ENCODE results near the gene GAS5. TPM values are rescaled to one million over a fixed set of nuclear protein-coding genes. Genes with fewer than 3 reads are reported as not detected.

GAS5 gene
- total RNA-seq (916 TPM), polyA plus RNA-seq (ENCODE audit: insufficient read depth in 1 of 8, insufficient read length in 8 of 8, low replicate concordance in 1 of 8) (100 to 1,000 TPM; 580 to 917 (median 685) TPM)
- long read RNA-seq, donor 1, transcript GAS5-218 (11 exons, 565 nt), result minor isoform, 26 of 179 reads
- long read RNA-seq, donor 1, transcript GAS5-221 (12 exons, 632 nt), result major isoform, 48 of 179 reads
- long read RNA-seq, donor 1, partial matches to known transcripts, result 37 of 179 reads
- long read RNA-seq, donor 1, other reads (novel, unspliced or antisense), result 57 of 179 reads
- long read RNA-seq, donor 2, transcript GAS5-221 (12 exons, 632 nt), result major isoform, 12 of 34 reads
- long read RNA-seq, donor 2, partial matches to known transcripts, result 7 of 34 reads
- long read RNA-seq, donor 2, other reads (novel, unspliced or antisense), result 9 of 34 reads
- long read RNA-seq, donor 3, transcript GAS5-218 (11 exons, 565 nt), result minor isoform, 46 of 282 reads
- long read RNA-seq, donor 3, transcript GAS5-221 (12 exons, 632 nt), result major isoform, 63 of 282 reads
- long read RNA-seq, donor 3, partial matches to known transcripts, result 72 of 282 reads
- long read RNA-seq, donor 3, other reads (novel, unspliced or antisense), result 85 of 282 reads
- long read RNA-seq, donor 4, transcript GAS5-221 (12 exons, 632 nt), result major isoform, 69 of 226 reads
- long read RNA-seq, donor 4, transcript GAS5-218 (11 exons, 565 nt), result minor isoform, 21 of 226 reads
- long read RNA-seq, donor 4, partial matches to known transcripts, result 17 of 226 reads
- long read RNA-seq, donor 4, other reads (novel, unspliced or antisense), result 109 of 226 reads
- long read RNA-seq, donor 5, transcript GAS5-204 (3 exons, 1,060 nt), result minor isoform, 7 of 1,261 reads
- long read RNA-seq, donor 5, transcript GAS5-206 (10 exons, 745 nt), result minor isoform, 12 of 1,261 reads
- long read RNA-seq, donor 5, transcript GAS5-218 (11 exons, 565 nt), result major isoform, 309 of 1,261 reads
- long read RNA-seq, donor 5, transcript GAS5-221 (12 exons, 632 nt), result minor isoform, 163 of 1,261 reads
- long read RNA-seq, donor 5, partial matches to known transcripts, result 264 of 1,261 reads
- long read RNA-seq, donor 5, other reads (novel, unspliced or antisense), result 482 of 1,261 reads
- long read RNA-seq, donor 6, transcript GAS5-221 (12 exons, 632 nt), result major isoform, 233 of 1,025 reads
- long read RNA-seq, donor 6, transcript GAS5-226 (8 exons, 632 nt), result minor isoform, 6 of 1,025 reads
- long read RNA-seq, donor 6, transcript GAS5-206 (10 exons, 745 nt), result minor isoform, 6 of 1,025 reads
- long read RNA-seq, donor 6, transcript GAS5-218 (11 exons, 565 nt), result minor isoform, 122 of 1,025 reads
- long read RNA-seq, donor 6, partial matches to known transcripts, result 211 of 1,025 reads
- long read RNA-seq, donor 6, other reads (novel, unspliced or antisense), result 418 of 1,025 reads
- long read RNA-seq, donor 7, transcript GAS5-226 (8 exons, 632 nt), result minor isoform, 5 of 633 reads
- long read RNA-seq, donor 7, transcript GAS5-221 (12 exons, 632 nt), result major isoform, 153 of 633 reads
- long read RNA-seq, donor 7, transcript GAS5-218 (11 exons, 565 nt), result minor isoform, 79 of 633 reads
- long read RNA-seq, donor 7, transcript GAS5-206 (10 exons, 745 nt), result minor isoform, 5 of 633 reads
- long read RNA-seq, donor 7, partial matches to known transcripts, result 108 of 633 reads
- long read RNA-seq, donor 7, other reads (novel, unspliced or antisense), result 264 of 633 reads
- long read RNA-seq, donor 8, transcript GAS5-218 (11 exons, 565 nt), result minor isoform, 31 of 372 reads
- long read RNA-seq, donor 8, transcript GAS5-221 (12 exons, 632 nt), result major isoform, 126 of 372 reads
- long read RNA-seq, donor 8, partial matches to known transcripts, result 56 of 372 reads
- long read RNA-seq, donor 8, other reads (novel, unspliced or antisense), result 149 of 372 reads
- long read RNA-seq, donor 9, transcript GAS5-211 (7 exons, 959 nt), result minor isoform, 5 of 396 reads
- long read RNA-seq, donor 9, transcript GAS5-221 (12 exons, 632 nt), result major isoform, 94 of 396 reads
- long read RNA-seq, donor 9, transcript GAS5-218 (11 exons, 565 nt), result minor isoform, 58 of 396 reads
- long read RNA-seq, donor 9, partial matches to known transcripts, result 91 of 396 reads
- long read RNA-seq, donor 9, other reads (novel, unspliced or antisense), result 133 of 396 reads
- long read RNA-seq, donor 10, transcript GAS5-218 (11 exons, 565 nt), result minor isoform, 60 of 577 reads
- long read RNA-seq, donor 10, transcript GAS5-221 (12 exons, 632 nt), result major isoform, 157 of 577 reads
- long read RNA-seq, donor 10, transcript GAS5-207 (3 exons, 643 nt), result minor isoform, 6 of 577 reads
- long read RNA-seq, donor 10, transcript GAS5-215 (6 exons, 1,114 nt), result minor isoform, 5 of 577 reads
- long read RNA-seq, donor 10, partial matches to known transcripts, result 106 of 577 reads
- long read RNA-seq, donor 10, other reads (novel, unspliced or antisense), result 228 of 577 reads
- long read RNA-seq, donor 11, transcript GAS5-218 (11 exons, 565 nt), result minor isoform, 63 of 440 reads
- long read RNA-seq, donor 11, transcript GAS5-221 (12 exons, 632 nt), result major isoform, 110 of 440 reads
- long read RNA-seq, donor 11, partial matches to known transcripts, result 90 of 440 reads
- long read RNA-seq, donor 11, other reads (novel, unspliced or antisense), result 161 of 440 reads

DNA sequence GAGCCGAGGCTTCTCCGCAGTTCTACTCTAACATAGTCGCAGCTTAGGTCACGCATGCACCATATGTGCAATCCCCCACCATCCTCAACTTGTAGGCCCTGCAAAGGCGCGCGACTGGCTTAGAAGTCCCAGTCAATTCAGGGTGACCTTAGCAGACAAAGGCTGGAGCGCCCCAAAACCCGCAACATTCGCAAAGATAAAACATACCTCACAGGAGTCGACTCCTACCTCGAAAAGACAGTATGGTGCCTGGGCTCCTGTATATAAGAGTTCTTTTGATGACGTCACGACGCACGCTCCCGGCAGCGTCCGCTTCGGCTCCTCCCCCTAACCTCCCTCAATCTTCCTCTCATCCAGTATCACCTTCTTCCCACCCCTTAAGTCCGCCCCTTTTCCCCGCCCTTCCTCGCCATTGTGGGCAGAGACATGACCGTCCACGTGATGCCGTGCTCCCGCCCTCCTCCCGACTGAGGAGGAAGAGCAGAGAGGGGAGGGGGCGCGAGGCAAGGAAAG lies at the start of gene GAS5:
TSS of gene GAS5 (minus strand) at position 237 of the 513 bp plus-strand sequence.
- 0% methylated on average over 14 of the region's 30 CpGs for WGBS (ENCODE audit: insufficient coverage)
- Histone ChIP-seq H3K27me3 (ENCODE audit: control insufficient read depth, insufficient read depth, low read length) (no peaks in the 10 kb centered on the region), H3K36me3 (ENCODE audit: control insufficient read depth, insufficient read depth, low read length) (peaks cover 45% of the 10 kb centered on the region), H3K27ac (ENCODE audit: low read length) (peak within 1 kb of the TSS; percentile 97), H3K4me1 (ENCODE audit: control insufficient read depth, insufficient read depth, low read length) (peaks cover 15% of the 10 kb centered on the region), H3K4me3 (ENCODE audit: low read length) (peak within 1 kb of the TSS; percentile 84), H3K9me3 (replicated peaks; ENCODE audit: control insufficient read depth, low read depth, low read length) (no peaks in the 10 kb centered on the region)
- peak; percentile 100 for DNase-seq

DNA sequence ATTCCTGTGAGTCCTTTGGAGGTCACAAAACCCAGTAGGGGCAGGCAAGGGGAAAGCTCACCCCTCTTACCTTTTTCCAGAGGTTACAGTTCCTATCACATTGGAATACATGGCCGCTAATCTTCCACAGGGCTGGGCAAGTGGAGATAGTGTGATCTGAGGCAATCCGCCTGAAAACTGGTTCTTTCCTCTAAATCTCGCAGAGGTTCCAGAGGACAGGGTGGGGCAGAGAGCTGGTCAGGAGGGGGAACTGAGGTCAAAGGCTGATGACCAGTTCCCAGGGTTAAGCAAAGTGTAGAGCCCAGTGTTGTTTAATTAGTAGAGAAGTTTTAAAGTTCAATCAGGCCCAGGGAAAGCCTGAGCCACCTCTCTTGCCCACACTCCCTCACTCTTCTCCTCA lies 49.4 kb upstream of the GAS5 start, which contains the start of gene SERPINC1:
TSS of gene SERPINC1 (minus strand) at position 179 of the 400 bp plus-strand sequence. CDS start at position 111, 68 bp downstream.
- H3K9me3 ChIP-seq (replicated peaks; ENCODE audit: control insufficient read depth, low read depth, low read length), result no peaks in the 10 kb centered on the region
- DNase-seq, result no peak
- H3K27ac ChIP-seq (ENCODE audit: low read length), result no peak within 1 kb of the TSS
- H3K27me3 ChIP-seq (ENCODE audit: control insufficient read depth, insufficient read depth, low read length), result no peaks in the 10 kb centered on the region
- no peaks in the 10 kb centered on the region for H3K4me1 ChIP-seq (ENCODE audit: control insufficient read depth, insufficient read depth, low read length)
- 100% methylated on average over 2 of the region's 3 CpGs for WGBS (ENCODE audit: insufficient coverage)
- H3K4me3 ChIP-seq (ENCODE audit: low read length), result no peak within 1 kb of the TSS
- H3K36me3 ChIP-seq (ENCODE audit: control insufficient read depth, insufficient read depth, low read length), result no peaks in the 10 kb centered on the region

DNA sequence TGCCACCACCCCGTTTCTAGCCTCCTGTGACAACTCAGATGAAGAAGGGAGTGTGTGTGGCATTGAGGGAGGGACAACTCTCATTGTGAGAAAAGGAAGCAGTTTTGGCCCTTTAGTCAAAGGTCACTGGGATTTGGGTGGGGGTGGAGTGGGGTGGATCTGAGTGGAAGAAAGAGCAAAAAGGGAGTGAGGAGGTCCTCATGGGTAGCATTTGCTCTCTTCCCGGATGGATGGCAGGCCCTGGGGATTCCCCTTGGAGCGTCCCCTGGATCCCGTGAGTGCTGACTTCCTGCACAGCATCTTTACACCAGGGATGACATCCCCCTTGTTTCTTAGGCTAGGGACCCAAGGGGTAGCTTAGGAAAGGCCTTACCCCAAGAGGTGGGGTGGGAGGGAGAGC lies 48.9 kb upstream of the GAS5 start:
- WGBS (ENCODE audit: insufficient coverage), result 62% methylated on average over 3 of the region's 4 CpGs
- Histone ChIP-seq H3K9me3 (replicated peaks; ENCODE audit: control insufficient read depth, low read depth, low read length) (no peaks in the 10 kb centered on the region), H3K4me1 (ENCODE audit: control insufficient read depth, insufficient read depth, low read length) (no peaks in the 10 kb centered on the region), H3K27me3 (ENCODE audit: control insufficient read depth, insufficient read depth, low read length) (no peaks in the 10 kb centered on the region), H3K36me3 (ENCODE audit: control insufficient read depth, insufficient read depth, low read length) (no peaks in the 10 kb centered on the region), H3K4me3 (ENCODE audit: low read length) (no peak overlapping the region), H3K27ac (ENCODE audit: low read length) (no peak overlapping the region)
- DNase-seq, result no peak

DNA sequence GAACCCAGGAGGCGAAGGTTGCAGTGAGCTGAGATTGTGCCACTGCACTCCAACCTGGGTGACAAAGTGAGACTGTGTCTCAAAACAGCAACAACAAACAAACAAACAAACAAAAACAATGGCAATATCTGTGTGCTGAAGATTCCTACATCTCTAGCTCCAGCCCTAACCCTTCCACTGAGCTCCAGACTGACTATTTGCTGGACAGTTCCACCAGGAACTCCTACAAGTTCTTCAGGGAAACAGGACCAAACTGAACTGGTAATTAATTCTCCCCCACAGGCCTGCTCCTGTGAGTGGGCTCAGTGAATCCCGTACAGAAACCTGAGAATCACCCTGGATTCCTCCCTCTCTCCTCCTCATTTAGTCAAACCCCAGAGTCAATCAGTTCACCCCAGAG lies 47.8 kb upstream of the GAS5 start:
- no peak for DNase-seq
- Histone ChIP-seq H3K9me3 (replicated peaks; ENCODE audit: control insufficient read depth, low read depth, low read length) (no peaks in the 10 kb centered on the region), H3K27me3 (ENCODE audit: control insufficient read depth, insufficient read depth, low read length) (no peaks in the 10 kb centered on the region), H3K36me3 (ENCODE audit: control insufficient read depth, insufficient read depth, low read length) (no peaks in the 10 kb centered on the region), H3K27ac (ENCODE audit: low read length) (no peak overlapping the region), H3K4me1 (ENCODE audit: control insufficient read depth, insufficient read depth, low read length) (no peaks in the 10 kb centered on the region), H3K4me3 (ENCODE audit: low read length) (no peak overlapping the region)
- WGBS (ENCODE audit: insufficient coverage), result 75% methylated on average over 2 of the region's 2 CpGs

DNA sequence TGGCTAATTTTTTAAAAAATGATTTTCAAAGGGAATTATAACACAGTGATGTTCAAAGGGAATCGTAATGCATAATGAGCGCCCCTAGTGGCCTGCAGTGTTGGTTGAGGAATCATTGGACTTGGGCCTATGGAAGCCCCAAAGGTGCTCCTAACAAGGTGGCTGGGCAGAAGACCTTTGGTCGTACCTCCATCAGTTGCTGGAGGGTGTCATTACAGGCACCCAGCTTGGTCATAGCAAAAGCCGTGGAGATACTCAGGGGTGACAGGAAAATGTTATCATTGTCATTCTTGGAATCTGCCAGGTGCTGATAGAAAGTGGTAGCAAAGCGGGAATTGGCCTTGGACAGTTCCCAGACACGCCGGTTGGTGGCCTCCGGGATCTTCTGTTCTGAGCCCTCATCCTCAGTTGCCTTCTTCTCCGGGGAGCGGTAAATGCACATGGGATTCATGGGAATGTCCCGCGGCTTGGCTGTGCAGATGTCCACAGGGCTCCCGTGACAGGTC lies 46.6 kb upstream of the GAS5 start:
- Histone ChIP-seq H3K4me1 (ENCODE audit: control insufficient read depth, insufficient read depth, low read length) (no peaks in the 10 kb centered on the region), H3K9me3 (replicated peaks; ENCODE audit: control insufficient read depth, low read depth, low read length) (no peaks in the 10 kb centered on the region), H3K4me3 (ENCODE audit: low read length) (no peak overlapping the region), H3K27ac (ENCODE audit: low read length) (no peak overlapping the region), H3K36me3 (ENCODE audit: control insufficient read depth, insufficient read depth, low read length) (no peaks in the 10 kb centered on the region), H3K27me3 (ENCODE audit: control insufficient read depth, insufficient read depth, low read length) (no peaks in the 10 kb centered on the region)
- no peak for DNase-seq
- 80% methylated on average over 13 of the region's 13 CpGs for WGBS (ENCODE audit: insufficient coverage)

DNA sequence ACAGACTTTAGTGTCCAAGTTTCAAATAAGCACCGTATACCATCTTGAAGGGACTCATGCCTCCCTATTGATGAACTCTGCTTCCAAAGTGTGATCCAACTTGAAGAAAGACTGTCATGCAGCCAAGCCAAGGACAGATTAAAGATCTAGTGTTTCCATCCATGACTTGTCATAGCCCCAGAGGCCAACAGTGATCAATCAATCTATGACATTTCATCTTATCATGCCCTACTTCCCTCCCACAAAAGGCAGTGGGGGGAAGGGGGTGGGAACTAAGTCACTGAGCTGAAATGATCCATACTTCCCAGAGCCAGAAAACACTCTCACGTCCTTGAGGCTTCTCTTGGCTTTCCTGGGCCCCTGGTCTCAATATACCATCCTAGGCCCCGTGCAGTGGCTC lies 45.3 kb upstream of the GAS5 start:
- H3K36me3 ChIP-seq (ENCODE audit: control insufficient read depth, insufficient read depth, low read length), result no peaks in the 10 kb centered on the region
- no peak for DNase-seq
- no peaks in the 10 kb centered on the region for H3K9me3 ChIP-seq (replicated peaks; ENCODE audit: control insufficient read depth, low read depth, low read length)
- H3K27ac ChIP-seq (ENCODE audit: low read length), result no peak overlapping the region
- H3K4me1 ChIP-seq (ENCODE audit: control insufficient read depth, insufficient read depth, low read length), result no peaks in the 10 kb centered on the region
- WGBS (ENCODE audit: insufficient coverage), result 100% methylated on average over 3 of the region's 3 CpGs
- H3K27me3 ChIP-seq (ENCODE audit: control insufficient read depth, insufficient read depth, low read length), result no peaks in the 10 kb centered on the region
- H3K4me3 ChIP-seq (ENCODE audit: low read length), result no peak overlapping the region

DNA sequence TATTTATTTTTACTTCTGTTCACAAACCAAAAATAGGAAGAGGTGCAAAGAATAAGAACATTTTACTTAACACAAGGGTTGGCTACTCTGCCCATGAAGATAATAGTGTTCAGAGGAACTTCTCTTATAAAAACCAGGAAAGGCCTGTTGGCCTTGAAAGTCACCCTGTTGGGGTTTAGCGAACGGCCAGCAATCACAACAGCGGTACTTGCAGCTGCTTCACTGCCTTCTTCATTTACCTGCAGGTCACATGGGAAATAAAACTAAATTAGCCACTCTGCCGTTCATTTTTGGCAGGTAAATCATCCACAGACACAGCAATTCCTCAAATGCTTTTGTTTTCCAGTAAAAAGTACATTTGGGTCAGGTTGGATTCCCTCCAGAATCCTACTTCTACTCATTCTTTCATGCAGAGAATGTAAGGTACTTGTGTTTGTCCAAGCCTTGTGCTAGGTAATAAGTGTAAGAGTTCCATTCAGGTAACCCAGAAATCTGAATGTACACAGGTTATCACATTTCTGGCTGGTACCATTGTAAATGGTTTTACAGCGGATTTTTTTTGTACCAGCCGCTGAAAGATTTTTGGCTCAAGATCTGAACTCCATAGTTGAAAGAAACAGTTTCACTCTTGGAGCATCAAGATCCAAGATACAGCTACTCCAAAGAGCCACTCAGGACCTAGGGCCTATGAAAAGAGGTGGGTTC lies 36.2 kb upstream of the GAS5 start:
- WGBS (ENCODE audit: insufficient coverage), result 55% methylated on average over 4 of the region's 6 CpGs
- Histone ChIP-seq H3K27me3 (ENCODE audit: control insufficient read depth, insufficient read depth, low read length) (no peaks in the 10 kb centered on the region), H3K4me3 (ENCODE audit: low read length) (no peak overlapping the region), H3K36me3 (ENCODE audit: control insufficient read depth, insufficient read depth, low read length) (no peaks in the 10 kb centered on the region), H3K9me3 (replicated peaks; ENCODE audit: control insufficient read depth, low read depth, low read length) (no peaks in the 10 kb centered on the region), H3K27ac (ENCODE audit: low read length) (no peak overlapping the region), H3K4me1 (ENCODE audit: control insufficient read depth, insufficient read depth, low read length) (no peaks in the 10 kb centered on the region)
- DNase-seq, result no peak

All from muscle of leg (tissue), 16 donors.